ENCODE measurements around the gene KYAT1. TPM values are rescaled to one million over a fixed set of nuclear protein-coding genes. Genes with fewer than 3 reads are reported as not detected.

The KYAT1 gene
- total and polyA plus RNA-seq, 2 of the 13 experiments (the other 11 are each of a cell fraction or from before 2014, with no cell fraction given), result 9.2 to 46.5 TPM

DNA sequence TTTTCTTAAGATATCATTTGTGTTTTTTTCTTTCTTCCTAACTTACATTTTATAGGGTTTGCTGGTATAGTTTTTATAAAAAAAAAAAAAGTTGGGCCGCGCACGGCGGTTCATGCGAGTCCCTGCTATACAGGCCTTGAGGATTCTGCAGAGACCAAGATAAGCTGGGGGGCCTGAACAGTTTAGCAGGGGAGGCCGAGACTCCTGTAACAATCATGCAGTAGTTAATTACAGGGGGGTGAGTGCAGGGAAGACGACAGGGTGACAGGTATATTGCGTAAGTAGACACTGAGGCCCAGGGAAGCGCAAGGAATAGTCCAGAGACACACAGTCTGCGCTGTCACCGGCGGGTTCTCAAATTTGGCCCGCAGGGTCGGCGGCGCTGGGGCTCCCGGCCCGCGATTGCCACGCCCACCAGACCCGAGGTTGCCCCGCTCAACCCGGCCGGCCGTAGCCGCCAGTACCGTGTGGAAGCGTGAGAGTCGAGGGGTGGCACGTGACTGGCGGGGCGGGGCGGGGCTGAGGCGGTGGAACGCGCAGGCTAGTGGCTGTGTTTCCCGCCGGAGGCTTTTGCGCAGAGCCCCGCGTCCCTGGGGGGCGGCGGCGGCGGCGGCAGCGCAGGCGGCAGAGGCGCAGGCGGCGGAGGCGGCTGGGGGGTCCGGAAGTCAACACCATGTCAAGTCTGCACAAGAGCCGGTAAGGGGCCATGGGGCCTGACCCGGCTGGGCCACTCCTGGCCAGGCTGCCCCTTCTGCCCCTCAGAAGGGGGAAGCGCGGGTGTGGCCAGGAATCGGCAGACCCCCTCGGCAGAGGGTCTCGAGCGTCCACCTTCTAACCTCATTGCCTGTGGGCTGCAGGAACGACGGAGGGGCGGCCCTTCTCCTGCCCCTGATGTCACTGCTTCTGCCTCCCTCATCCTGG lies 94.8 kb downstream of the KYAT1 start, which contains the start of gene TBC1D13 (continued):
- peak; percentile 75; the same call in 1 of the 2 replicates for TF ChIP-seq ZNF276 (CRISPR knock-in tag; IDR thresholded peaks at IDR 0.05; ENCODE audit: low read depth)
- TF ChIP-seq, protein P1, sequence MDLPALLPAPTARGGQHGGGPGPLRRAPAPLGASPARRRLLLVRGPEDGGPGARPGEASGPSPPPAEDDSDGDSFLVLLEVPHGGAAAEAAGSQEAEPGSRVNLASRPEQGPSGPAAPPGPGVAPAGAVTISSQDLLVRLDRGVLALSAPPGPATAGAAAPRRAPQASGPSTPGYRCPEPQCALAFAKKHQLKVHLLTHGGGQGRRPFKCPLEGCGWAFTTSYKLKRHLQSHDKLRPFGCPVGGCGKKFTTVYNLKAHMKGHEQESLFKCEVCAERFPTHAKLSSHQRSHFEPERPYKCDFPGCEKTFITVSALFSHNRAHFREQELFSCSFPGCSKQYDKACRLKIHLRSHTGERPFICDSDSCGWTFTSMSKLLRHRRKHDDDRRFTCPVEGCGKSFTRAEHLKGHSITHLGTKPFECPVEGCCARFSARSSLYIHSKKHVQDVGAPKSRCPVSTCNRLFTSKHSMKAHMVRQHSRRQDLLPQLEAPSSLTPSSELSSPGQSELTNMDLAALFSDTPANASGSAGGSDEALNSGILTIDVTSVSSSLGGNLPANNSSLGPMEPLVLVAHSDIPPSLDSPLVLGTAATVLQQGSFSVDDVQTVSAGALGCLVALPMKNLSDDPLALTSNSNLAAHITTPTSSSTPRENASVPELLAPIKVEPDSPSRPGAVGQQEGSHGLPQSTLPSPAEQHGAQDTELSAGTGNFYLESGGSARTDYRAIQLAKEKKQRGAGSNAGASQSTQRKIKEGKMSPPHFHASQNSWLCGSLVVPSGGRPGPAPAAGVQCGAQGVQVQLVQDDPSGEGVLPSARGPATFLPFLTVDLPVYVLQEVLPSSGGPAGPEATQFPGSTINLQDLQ (CRISPR knock-in tag; IDR thresholded peaks at IDR 0.05), result 0 out of 2 replicates have a peak, but pooled peaks have one; percentile 63
- no peak for TF ChIP-seq ZFP1 (CRISPR knock-in tag; IDR thresholded peaks at IDR 0.05)
- peak; percentile 26; the same call in 1 of the 2 replicates for TF ChIP-seq NCOA2 (CRISPR knock-in tag; IDR thresholded peaks at IDR 0.05)
- peak; percentile 91; the same call in 1 of the 2 replicates for TF ChIP-seq ZNF558 (CRISPR knock-in tag; IDR thresholded peaks at IDR 0.05; ENCODE audit: borderline replicate concordance)
- peak; percentile 95 for TF ChIP-seq ZNF891 (CRISPR knock-in tag; IDR thresholded peaks at IDR 0.05)
- 0 out of 2 replicates have a peak, but pooled peaks have one; percentile 33 for TF ChIP-seq HMG20B (CRISPR knock-in tag; conservative IDR thresholded peaks at IDR 0.05)
- TF ChIP-seq ZNF230 (CRISPR knock-in tag; IDR thresholded peaks at IDR 0.05), result peak; percentile 90; the same call in 1 of the 2 replicates
- TF ChIP-seq ZNF24 (IDR thresholded peaks at IDR 0.05), result no peak
- TF ChIP-seq PCBP2 (optimal IDR thresholded peaks at IDR 0.05; ENCODE audit: low read depth, low read length, poor library complexity, severe bottlenecking), result no peak
- peak; percentile 97 for TF ChIP-seq ZC3H13 (CRISPR knock-in tag; IDR thresholded peaks at IDR 0.05)
- no peak for TF ChIP-seq ZMAT5 (CRISPR knock-in tag; IDR thresholded peaks at IDR 0.05; ENCODE audit: borderline replicate concordance, low read depth)
- peak; percentile 94 for TF ChIP-seq KMT2A (CRISPR knock-in tag; IDR thresholded peaks at IDR 0.05)
- peak; percentile 74; the same call in 1 of the 2 replicates for TF ChIP-seq TOE1 (CRISPR knock-in tag; IDR thresholded peaks at IDR 0.05)
- peak; percentile 97 for TF ChIP-seq HOXA3 (CRISPR knock-in tag; IDR thresholded peaks at IDR 0.05)
- no peak for TF ChIP-seq ZNF652 (CRISPR knock-in tag; IDR thresholded peaks at IDR 0.05; ENCODE audit: borderline replicate concordance, low read depth)
- peak; percentile 88; the same call in 1 of the 2 replicates for TF ChIP-seq ZNF674 (CRISPR knock-in tag; IDR thresholded peaks at IDR 0.05; ENCODE audit: low read depth)
- 0 out of 2 replicates have a peak, but pooled peaks have one; percentile 39 for TF ChIP-seq ZNF597 (CRISPR knock-in tag; IDR thresholded peaks at IDR 0.05)
- peak; percentile 82; the same call in 1 of the 2 replicates for TF ChIP-seq SMAD1 (CRISPR knock-in tag; IDR thresholded peaks at IDR 0.05; ENCODE audit: borderline replicate concordance, low read depth)
- TF ChIP-seq ZKSCAN1 (IDR thresholded peaks at IDR 0.05; ENCODE audit: low read length), result no peak
- TF ChIP-seq CSRNP1 (CRISPR knock-in tag; IDR thresholded peaks at IDR 0.05), result peak; percentile 90; the same call in 1 of the 2 replicates
